PC-3 (cell line): ENCODE data around the gene NOP14. TPM values are rescaled to one million over a fixed set of nuclear protein-coding genes. Genes with fewer than 3 reads are reported as not detected.

Experiments used
- ATAC-seq: fragments of 200-7000 bp; cut with Tn5 transposase; 2 replicates; pipeline ENCODE4 v1.9.1; 2020; ENCODE audit warnings: mild to moderate bottlenecking, moderate library complexity
- BruUV-seq: library from RNA; stranded (reverse); fragments of 400-500 nt; replicated peaks from 2 replicates; lab custom pipeline; 2021; lab: Mats Ljungman, UMichigan
- CTCF ChIA-PET: fragments of 300-600 bp; sonication (Branson Sonifier 250); formaldehyde crosslinking; loops from one replicate; lab custom pipeline; 2022; ENCODE audit warnings: antibody characterized with exemption; lab: Charles Lee
- POLR2A ChIA-PET: fragments of 300-600 bp; sonication (Branson Sonifier 250); formaldehyde crosslinking; loops from one replicate; lab custom pipeline; 2022; ENCODE audit warnings: antibody characterized with exemption; ENCODE audit not compliant: unreplicated experiment; lab: Charles Lee
- DNase-seq: peaks from one replicate; pipeline ENCODE4 v3.0.0-alpha.2; 2015
- H2AFZ ChIP-seq: fragments of 300-600 bp; sonication (generic); 2 replicates; pipeline ENCODE4 v1.6.0; 2016; ENCODE audit warnings: antibody characterized with exemption, low read length
- H3F3A ChIP-seq: fragments of 300-600 bp; sonication (generic); one replicate; pipeline ENCODE4 v1.6.0; 2017; ENCODE audit warnings: antibody characterized with exemption, low read length, control low read depth, mild to moderate bottlenecking; ENCODE audit not compliant: unreplicated experiment
- H3K27ac ChIP-seq: fragments of 300-600 bp; sonication (generic); 2 replicates; pipeline ENCODE4 v1.5.1; 2016; ENCODE audit warnings: mild to moderate bottlenecking, low read length
- H3K27me3 ChIP-seq: fragments of 300-600 bp; sonication (generic); 2 replicates; pipeline ENCODE4 v1.6.1; 2016; ENCODE audit warnings: low read length, mixed read lengths
- H3K36me3 ChIP-seq: fragments of 300-600 bp; sonication (generic); 2 replicates; pipeline ENCODE4 v1.6.1; 2016; ENCODE audit warnings: low read depth, mixed run types, low read length, mixed read lengths
- H3K4me1 ChIP-seq: fragments of 300-600 bp; sonication (generic); 2 replicates; pipeline ENCODE4 v1.5.1; 2016; ENCODE audit warnings: low read length; ENCODE audit not compliant: insufficient read depth
- H3K4me2 ChIP-seq: fragments of 300-600 bp; sonication (generic); 2 replicates; pipeline ENCODE4 v1.6.0; 2016; ENCODE audit warnings: low read length
- H3K4me3 ChIP-seq: fragments of 300-600 bp; sonication (generic); 2 replicates; pipeline ENCODE4 v1.5.1; 2016; ENCODE audit warnings: mild to moderate bottlenecking, low read length, mixed read lengths
- H3K79me2 ChIP-seq: fragments of 300-600 bp; sonication (generic); 2 replicates; pipeline ENCODE4 v1.6.1; 2017; ENCODE audit warnings: low read length, mixed read lengths
- H3K9ac ChIP-seq: fragments of 300-600 bp; sonication (generic); 2 replicates; pipeline ENCODE4 v1.6.0; 2016; ENCODE audit warnings: mild to moderate bottlenecking, low read length
- H3K9me2 ChIP-seq: fragments of 300-600 bp; sonication (generic); replicated peaks from 2 replicates; pipeline ENCODE4 v1.6.1; 2016; ENCODE audit warnings: mixed run types, low read length, mixed read lengths
- H3K9me3 ChIP-seq: fragments of 300-600 bp; sonication (generic); 2 replicates; pipeline ENCODE4 v1.6.1; 2016; ENCODE audit warnings: low read length, mixed read lengths
- H4K20me1 ChIP-seq: fragments of 300-600 bp; sonication (generic); 2 replicates; pipeline ENCODE4 v1.6.1; 2016; ENCODE audit warnings: low read length, mixed read lengths
- EZH2 ChIP-seq: fragments of 300-600 bp; sonication (generic); IDR thresholded peaks from one replicate; pipeline ENCODE4 v1.6.1; 2017; ENCODE audit warnings: antibody characterized with exemption, mild to moderate bottlenecking, low read length; ENCODE audit not compliant: unreplicated experiment
- EZH2phosphoT487 ChIP-seq: fragments of 300-600 bp; sonication (generic); IDR thresholded peaks from 2 replicates; pipeline ENCODE4 v1.6.1; 2018; ENCODE audit warnings: mild to moderate bottlenecking, antibody characterized with exemption, low read length, borderline replicate concordance
- intact Hi-C: fragments of 100-400 bp; cut with micrococcal nuclease; formaldehyde crosslinking; loops from 2 replicates; pipeline ENCODE4 v1.9.0; 2023
- total RNA-seq: library from RNA; depleted of rRNA; stranded (reverse); fragments of >200 nt; gene quantifications from 2 replicates; pipeline ENCODE4 v1.2.3, GENCODE V29; 2014
- TF ChIP-seq, protein P1 (sequence below): fragments of 300-600 bp; sonication (generic); conservative IDR thresholded peaks from 2 replicates; pipeline ENCODE4 v1.5.1; 2017; ENCODE audit warnings: antibody characterized with exemption, low read depth, mild to moderate bottlenecking, low read length

Gene NOP14
- total RNA-seq, 1 experiment from 2014 or later, result 26.0 TPM

DNA sequence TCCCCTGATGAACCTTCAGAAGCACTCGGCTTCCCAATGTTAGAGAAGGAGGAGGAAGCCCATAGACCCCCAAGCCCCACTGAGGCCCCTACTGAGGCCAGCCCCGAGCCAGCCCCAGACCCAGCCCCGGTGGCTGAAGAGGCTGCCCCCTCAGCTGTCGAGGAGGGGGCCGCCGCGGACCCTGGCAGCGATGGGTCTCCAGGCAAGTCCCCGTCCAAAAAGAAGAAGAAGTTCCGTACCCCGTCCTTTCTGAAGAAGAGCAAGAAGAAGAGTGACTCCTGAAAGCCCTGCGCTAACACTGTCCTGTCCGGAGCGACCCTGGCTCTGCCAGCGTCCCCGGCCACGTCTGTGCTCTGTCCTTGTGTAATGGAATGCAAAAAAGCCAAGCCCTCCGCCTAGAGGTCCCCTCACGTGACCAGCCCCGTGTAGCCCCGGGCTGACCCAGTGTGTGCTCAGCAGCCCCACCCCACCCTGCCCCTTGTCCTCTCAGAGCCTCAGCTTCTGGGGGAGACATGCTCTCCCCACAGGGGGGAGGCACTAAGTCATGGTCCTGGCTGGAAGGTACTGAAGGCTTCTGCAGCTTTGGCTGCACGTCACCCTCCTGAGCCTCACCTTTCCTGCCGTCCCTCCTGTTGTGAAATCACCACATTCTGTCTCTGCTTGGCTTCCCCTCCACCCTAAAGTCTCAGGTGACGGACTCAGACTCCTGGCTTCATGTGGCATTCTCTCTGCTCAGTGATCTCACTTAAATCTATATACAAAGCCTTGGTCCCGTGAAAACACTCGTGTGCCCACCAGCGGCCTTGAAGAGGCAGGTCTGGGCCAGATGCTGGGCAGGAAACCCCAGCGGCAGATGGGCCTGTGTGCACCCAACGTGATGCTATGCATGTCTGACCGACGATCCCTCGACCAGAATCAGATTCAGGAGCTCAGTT, 34.7 kb downstream of the NOP14 start:
- Histone ChIP-seq H2AFZ (no peak overlapping the region), H3F3A (no peaks in the 10 kb centered on the region), H3K4me1 (peaks cover 8% of the 10 kb centered on the region; the same call in 1 of the 2 replicates), H3K9ac (no peak overlapping the region), H3K4me2 (no peak overlapping the region), H3K27ac (no peak overlapping the region), H3K36me3 (no peaks in the 10 kb centered on the region; the same call in 1 of the 2 replicates), H3K9me2 (no peaks in the 10 kb centered on the region), H3K9me3 (no peaks in the 10 kb centered on the region), H3K27me3 (no peaks in the 10 kb centered on the region), H3K79me2 (peaks cover 9% of the 10 kb centered on the region), H4K20me1 (no peaks in the 10 kb centered on the region), H3K4me3 (no peak overlapping the region)
- DNase-seq, result no peak
- TF ChIP-seq EZH2phosphoT487 (no peak), EZH2 (no peak)
- TF ChIP-seq, protein P1, sequence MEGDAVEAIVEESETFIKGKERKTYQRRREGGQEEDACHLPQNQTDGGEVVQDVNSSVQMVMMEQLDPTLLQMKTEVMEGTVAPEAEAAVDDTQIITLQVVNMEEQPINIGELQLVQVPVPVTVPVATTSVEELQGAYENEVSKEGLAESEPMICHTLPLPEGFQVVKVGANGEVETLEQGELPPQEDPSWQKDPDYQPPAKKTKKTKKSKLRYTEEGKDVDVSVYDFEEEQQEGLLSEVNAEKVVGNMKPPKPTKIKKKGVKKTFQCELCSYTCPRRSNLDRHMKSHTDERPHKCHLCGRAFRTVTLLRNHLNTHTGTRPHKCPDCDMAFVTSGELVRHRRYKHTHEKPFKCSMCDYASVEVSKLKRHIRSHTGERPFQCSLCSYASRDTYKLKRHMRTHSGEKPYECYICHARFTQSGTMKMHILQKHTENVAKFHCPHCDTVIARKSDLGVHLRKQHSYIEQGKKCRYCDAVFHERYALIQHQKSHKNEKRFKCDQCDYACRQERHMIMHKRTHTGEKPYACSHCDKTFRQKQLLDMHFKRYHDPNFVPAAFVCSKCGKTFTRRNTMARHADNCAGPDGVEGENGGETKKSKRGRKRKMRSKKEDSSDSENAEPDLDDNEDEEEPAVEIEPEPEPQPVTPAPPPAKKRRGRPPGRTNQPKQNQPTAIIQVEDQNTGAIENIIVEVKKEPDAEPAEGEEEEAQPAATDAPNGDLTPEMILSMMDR, result no peak
- CTCF ChIA-PET, result no interaction called here
- POLR2A ChIA-PET, result no interaction called here
- intact Hi-C loops, result no loop called here
- BruUV-seq, result no TSS peak
- ATAC-seq, result no peak

DNA sequence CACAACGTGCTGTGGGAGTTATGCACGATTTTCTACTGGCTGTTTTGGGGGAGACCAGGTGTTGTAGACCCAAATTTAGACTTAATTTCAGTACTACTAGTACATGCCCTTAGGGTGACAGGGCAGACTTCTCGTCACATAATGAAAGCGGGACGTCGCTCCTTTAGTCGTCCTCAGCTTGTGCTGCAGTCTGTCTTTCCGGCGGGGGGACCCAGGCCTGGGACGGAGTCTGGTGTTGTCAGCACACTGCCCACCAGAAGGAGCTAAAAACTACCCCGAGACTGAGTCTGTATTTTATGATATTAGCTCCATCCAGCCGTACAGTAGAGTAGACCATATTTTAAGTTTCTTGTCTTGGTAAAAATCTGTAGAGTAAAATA, 35.5 kb downstream of the NOP14 start:
- no peak overlapping the region for H3K9ac ChIP-seq
- no peaks in the 10 kb centered on the region for H3F3A ChIP-seq
- no peak for DNase-seq
- no peak for ATAC-seq
- H3K79me2 ChIP-seq, result peaks cover under 1% of the 10 kb centered on the region
- CTCF ChIA-PET, result no interaction called here
- POLR2A ChIA-PET, result interaction anchor here (0.6 kb wide), 1 partner anchor 62 kb away, joined by 7 read pairs; no protein-coding TSS in a partner anchor
- H3K9me2 ChIP-seq, result no peaks in the 10 kb centered on the region
- H3K27me3 ChIP-seq, result no peaks in the 10 kb centered on the region
- H2AFZ ChIP-seq, result no peak overlapping the region
- H3K4me3 ChIP-seq, result no peak overlapping the region
- no peak overlapping the region for H3K27ac ChIP-seq
- H3K36me3 ChIP-seq, result no peaks in the 10 kb centered on the region; the same call in 1 of the 2 replicates
- intact Hi-C loops, result no loop called here
- TF ChIP-seq EZH2, result no peak
- TF ChIP-seq, protein P1, result no peak
- no peak for TF ChIP-seq EZH2phosphoT487
- H3K9me3 ChIP-seq, result no peaks in the 10 kb centered on the region
- no peaks in the 10 kb centered on the region for H4K20me1 ChIP-seq
- H3K4me2 ChIP-seq, result no peak overlapping the region
- H3K4me1 ChIP-seq, result no peaks in the 10 kb centered on the region
- no TSS peak for BruUV-seq
